GM19351 (cell line): ENCODE data around the gene EFCAB8.
"Not testable (repeated sequence)": the region's sequence is repeated elsewhere in the genome, so short reads cannot be mapped to it uniquely, and the experiment has no call there.

Source experiments
- ATAC-seq: cut with Tn5 transposase; IDR thresholded peaks from one replicate; pipeline ENCODE4 v1.9.1; 2021; ENCODE audit warnings: mild to moderate bottlenecking, moderate library complexity; ENCODE audit not compliant: unreplicated experiment

Gene EFCAB8

DNA sequence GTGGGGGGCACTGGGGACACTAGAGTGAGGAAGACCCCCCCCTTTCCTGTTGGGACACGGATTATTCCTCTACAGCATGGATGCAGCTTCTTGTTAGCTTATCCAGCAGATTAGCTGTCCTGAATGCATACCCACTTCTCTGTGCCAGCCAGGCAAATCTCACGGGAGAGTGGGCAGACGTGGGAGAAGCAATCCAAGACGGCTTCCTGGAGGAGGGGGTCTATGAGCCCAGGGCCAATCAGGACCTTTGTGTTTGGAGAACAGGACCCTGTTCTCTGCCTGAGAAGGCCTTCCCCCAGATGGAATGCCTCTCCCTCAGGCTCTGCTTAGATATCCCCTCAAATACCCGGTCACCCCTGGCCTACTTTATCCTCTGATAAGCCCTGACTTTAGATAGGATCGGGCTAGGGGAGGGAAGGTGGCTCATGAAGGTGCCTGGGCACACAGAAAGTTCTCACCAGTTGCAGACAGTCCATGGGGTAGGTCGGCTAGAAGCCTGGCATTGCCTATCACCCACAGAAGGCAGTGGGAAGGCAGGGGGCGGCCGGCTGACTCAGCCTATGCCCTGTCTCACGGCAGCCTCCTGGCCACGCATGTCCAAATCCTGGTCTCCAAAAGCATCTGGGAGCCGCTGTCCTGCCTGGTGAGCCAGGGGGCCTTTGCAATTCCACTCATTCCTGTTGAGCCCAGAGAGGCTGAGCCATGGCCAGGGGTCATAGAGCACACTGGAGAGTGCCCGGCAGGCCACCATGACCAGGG, 110.8 kb downstream of the EFCAB8 start:
- no peak for ATAC-seq

DNA sequence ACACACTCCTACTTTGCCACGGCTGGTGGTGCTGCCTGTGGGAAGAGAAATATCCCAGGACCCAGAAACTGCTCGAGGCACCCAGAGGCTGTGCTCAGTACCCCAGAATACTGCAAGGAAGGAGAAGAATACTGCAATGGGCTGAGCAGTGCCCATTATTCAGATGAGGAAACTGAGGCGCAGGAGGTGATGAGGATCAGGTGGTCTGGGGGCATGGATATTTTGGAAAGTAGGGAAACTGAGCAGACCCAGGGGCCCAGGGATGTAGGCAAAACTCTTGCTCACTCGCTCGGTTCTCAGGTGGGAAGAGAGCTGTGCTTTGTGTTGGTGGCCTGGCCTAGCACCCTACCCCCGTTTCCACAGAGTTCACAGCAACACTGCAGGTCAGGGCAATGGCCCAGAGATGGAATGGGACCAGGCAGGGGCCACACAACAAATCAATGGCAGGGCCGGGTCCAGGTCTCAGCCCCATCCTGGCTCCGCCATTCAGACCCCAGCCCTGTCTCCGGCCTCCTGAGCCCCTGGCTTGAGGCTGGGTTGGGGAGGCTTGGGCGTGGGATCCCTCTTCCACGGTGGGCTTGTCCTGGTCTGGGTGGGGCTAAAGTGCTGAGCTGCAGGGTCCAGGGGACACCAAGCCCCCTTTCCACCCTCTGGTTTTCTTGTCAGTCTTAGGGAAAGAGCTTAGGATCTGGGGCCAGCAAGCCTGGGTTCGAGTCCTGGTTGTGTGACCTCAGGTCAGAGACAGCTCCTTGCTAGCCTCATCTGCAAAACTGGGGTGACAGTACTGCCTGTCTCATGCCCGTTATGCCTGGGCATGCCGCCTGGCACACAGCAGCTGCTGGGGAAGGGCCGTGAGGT, 111.6 kb downstream of the EFCAB8 start:
- no peak for ATAC-seq

DNA sequence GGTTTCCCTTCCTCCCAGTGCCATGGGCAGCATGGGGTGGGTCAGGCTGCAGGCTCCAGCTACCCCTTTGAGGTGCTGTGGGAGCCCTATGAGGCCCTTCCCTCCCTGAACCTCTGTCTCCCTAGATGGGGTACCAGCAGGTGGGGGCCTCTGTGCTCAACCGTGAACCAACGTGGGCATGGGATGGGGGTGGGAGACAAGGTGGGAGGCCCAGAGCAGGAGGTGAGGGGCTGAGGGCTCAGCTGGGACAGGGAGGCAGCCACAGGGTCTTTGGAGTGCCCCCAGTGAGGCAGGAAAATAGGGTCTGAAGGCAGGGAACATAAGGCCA, 112.2 kb downstream of the EFCAB8 start:
- no peak for ATAC-seq

DNA sequence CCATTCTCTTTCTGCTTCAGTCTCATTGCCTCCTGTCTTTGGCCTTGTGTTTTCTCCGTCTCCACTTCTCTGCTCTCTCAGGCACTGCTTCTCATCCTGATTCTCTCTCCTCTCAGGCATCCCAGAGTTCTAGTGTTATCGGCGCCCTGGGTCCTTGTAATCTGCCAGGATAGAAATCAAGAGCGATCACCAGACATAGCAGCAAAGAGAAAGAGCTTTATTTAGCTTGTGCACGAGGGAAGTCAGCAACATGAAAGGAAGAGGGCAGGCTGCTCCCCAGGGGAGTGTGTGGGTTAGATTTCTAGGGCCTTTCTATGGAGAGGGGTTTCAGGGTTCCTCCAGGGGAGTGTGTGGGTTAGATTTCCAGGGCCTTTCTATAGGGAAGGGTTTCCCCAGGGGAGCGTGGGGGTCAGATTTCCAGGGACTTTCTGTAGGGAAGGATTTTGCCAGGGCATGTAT, 113.0 kb downstream of the EFCAB8 start:
- peak; percentile 33 for ATAC-seq

DNA sequence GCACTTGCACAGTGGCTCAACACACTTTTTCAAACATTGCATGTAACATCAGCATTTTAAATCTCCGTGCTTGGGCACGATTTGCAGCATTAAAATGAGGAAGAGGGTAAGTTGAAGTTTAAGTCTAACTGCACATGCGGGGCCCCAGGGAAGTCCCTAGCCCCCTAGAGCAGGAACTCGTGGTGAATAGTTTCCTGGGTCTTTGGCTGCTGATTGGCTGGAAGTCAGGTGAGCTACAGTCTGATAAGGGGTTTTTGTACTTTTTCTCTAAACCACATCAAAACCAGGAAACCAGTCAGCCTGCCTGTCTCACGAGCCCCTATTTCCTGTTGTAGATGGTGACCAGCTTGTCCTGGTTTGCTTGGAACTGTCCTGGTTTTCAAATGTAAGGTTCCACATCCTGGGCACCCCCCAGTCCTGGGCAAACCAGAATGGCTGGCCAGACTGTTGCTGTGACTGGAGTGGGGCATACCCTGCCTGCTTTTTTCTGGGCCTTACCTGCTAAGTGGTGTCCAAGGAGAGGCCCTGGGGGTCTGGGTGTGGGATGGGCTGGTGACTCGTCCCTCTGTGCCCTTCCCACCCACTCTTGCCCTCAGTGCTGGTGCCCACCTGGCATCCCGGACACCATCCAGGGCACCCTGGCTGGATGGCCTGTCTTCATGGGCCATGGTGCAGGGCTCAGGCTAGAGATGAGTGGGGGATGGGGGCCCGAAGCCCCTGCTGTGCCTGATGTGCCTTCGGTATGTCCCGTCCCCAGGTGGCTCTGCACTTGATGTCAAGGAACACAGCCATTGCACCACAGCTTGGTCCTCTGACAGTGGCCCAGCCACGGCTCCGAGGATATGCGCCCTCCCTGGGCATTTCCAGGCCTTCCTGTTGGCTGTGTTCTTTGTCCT, 113.7 kb downstream of the EFCAB8 start:
- ATAC-seq = peak; percentile 86

DNA sequence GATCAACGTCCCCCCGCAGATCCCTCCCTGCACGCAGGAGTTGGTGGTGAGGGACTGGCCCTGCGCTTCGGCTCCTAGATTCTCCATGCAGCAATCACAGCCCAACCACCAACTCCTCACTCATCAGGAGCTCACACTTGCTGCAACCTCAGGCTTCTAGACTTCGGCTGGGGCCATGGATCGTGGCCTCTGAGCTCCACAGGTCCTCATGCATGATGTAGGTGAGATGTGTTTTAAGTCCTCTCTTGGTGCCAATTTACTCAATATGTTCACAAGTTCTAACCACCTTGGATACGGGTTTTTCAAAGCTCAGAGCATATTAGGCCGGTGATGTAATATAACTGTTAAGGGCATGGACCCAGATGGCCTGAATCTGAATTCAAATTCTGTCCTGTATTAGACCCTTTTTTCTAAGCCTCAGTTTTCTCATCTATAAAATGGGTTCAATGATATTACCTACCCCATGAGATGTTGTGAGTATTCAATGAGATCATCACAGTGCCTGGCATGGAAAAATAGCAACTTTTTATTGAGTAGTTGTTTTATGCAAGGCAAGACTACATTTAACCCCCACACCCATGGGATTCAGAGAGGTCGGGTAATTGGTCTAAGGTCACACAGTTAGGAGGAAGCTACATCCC, 114.5 kb downstream of the EFCAB8 start:
- no peak for ATAC-seq

DNA sequence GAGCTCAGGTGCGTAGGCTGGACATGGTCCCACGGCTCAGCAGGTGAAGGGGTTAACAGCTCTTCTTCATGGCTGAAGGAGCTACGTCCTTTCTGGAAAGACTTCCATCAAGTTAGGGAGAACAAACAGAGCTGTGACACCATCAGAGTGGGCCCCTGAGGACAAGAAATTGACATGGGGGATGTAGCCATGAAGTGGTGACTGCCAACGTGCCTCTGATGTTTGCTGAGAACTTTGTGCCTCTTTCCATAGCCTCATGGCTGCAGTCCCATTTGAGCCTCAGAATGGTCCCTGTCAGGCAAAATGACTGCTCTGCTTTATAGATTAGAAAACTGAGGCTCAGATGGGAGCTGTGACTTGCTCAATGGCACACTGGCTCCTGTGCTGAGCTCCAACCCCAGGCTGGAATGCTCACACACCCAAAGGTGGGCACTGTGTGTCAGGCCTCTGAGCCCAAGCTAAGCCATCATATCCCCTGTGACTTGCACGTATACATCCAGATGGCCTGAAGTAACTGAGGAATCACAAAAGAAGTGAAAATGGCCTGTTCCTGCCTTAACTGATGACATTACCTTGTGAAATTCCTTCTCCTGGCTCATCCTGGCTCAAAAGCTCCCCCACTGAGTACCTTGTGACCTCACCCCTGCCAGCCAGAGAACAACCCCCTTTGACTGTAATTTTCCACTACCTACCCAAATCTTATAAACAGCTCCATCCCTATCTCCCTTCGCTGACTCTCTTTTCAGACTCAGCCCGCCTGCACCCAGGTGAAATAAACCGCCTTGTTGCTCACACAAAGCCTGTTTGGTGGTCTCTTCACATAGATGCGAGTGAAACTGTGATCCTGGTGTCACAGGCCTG, 115.7 kb downstream of the EFCAB8 start:
- not testable (repeated sequence) for ATAC-seq

DNA sequence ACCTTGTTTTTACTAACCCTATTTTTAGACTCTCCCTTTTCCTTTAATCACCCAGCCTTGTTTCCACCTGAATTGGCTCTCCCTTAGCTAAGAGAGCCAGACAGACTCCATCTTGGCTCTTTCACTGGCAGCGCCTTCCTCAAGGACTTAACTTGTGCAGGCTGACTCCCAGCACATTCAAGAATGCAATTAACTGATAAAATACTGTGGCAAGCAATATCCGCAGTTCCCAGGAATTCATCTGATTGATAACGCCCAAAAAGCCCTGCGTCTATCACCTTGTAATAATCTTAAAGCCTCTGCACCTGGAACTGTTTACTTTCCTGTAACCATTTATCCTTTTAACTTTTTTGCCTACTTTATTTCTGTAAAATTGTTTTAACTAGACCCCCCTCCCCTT, 116.4 kb downstream of the EFCAB8 start:
- not testable (repeated sequence) for ATAC-seq

DNA sequence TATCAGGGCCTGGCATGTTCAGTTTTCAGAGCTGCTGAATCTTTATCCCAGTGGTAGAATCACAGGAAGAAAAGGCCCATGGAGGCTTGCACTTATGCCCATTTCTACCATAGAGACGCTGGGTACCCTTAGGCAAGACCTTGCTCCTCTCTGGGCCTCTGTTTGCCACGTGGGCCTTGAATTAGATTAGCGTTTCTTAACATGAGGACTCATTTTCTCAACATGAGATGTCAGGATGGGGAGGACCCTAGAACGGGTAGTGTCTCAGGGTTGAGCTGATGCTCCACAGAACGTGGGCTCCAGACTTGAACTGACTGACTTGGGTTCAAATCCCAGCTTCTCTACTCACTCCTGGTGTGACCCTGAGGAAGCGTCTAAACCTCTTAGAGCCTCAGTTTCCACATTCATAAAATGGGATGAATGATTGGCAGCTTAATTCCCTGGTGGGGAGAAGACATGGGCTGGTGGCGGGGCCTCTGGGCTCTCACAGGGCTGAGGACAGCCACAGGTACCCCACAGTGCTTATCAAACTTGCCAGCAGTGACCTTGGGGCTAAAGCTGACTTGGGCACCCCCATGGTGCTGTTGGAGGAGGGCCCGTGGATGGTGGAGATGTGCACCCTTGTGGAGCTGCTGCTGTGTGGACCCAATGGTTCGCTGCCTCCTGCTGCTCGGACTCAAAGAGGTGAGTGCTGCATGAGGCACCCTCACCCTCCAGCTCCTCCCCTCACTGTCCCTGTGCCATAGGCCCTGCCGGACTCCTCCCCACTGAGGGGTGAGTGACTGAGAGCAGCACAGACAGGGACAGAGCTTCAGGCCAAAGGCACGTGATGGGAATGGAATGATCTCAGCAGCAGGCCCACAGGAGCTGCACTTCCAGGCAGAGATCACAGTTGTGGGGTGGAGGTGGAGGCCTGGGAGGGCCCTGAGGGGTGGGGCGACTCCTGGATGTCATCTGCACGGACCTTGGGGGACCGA, 117.3 kb downstream of the EFCAB8 start:
- no peak for ATAC-seq

DNA sequence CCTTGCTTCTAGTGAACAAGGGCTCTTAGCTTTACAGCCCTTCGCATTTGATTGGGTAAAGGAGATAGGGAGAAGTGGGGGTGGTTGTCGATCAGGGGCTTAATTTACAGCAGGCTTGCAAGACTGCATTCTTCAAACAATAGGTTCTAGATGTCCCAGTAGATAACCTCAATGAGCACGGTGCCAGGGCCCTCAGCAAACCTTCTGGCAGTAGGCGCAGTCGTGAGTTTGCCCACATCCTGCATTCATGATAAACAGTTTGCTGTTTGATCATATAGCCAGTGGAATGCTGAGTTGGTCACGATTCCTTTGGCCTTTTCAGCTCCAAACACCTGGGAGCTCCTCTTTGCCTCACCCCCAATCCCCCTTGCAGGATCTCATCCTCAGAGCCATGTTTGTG, 118.0 kb downstream of the EFCAB8 start:
- ATAC-seq = no peak

DNA sequence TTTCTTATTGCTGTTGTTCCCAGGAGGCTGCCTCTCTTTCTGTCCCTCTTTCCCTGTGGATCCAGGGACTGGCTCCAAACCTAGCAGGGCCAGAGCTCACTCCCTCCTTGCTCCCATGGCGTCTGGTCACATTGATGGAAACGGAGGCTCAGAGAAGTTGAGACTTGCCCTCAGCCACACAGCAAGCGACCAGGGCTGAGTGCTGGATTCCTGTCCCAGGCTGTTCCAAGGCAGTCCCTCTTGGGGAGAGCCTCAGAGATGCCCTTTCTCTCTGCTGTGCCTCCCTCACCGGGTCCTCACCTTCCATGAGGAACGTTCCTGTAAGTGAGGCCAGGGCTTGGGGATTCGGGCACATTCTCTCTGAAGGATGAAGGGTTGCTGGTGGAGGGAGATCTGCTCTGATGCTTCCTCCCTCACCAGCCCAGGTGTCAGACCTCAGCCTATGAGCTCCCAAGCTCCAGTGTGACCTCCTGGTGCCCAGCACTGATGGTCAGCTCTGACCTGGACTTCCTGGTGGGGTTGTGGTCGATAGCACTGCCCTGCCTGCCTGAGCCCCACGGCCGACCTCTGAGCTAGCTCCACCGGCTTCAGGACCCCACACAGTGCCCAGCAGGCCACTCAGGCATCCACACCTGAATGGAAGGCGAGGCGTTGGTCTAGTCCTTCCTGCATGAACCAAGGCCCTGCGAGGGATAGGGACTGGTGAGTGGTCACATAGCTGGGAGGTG, 118.7 kb downstream of the EFCAB8 start:
- ATAC-seq = no peak

DNA sequence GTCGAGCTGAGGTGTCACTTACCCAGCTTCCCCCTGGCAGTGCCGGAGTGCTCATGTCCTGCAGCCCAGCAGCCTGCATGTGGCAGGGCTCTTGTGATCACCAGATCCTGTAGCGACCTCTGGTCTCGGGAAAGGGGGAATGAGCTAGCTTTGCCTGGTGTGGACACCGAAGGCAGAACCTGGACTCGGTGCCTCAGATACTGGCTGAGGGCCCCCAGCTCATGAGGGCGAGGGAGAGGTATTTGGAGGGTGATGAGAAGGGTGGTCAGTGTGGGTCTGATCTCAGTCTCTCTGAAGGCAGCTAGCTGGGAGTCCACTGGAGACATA, 119.2 kb downstream of the EFCAB8 start:
- no peak for ATAC-seq

DNA sequence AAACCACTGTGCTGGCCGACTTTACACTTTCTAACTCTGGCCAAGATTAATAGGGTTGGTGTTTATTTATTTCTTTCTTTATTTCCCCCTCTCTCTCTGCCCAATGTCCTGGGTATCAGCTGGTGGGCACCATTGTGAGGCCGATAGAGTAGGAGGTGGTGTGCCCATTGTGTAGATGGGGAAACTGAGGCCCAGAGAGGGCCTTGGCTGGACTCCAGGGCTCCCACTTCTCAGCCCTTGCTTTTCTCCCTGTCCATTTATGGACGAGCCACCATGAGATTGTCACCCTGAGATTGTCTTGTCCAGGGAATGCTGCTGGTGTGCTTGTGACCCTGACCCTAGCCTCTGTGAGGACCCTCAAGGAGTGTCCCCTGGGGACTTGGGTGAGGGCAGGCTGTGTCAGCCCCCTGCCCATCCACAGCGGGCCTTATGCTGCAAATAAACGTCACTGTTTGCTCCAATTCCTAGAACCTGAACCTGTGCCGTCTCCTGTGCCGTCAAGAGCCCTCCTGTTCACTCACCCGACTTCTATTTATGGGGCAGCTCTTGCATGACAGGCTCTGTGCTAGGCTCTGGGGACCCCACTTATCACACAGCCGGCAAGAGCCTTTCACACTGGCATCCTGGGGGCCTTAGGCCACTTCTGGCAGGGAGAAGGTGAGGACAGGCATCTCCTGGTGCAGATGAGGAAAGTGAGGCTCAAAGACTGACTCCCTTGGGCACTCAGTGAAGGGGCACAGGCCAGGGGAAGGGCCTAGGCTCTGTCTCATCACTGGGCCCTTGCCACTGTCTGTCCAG, 120.7 kb downstream of the EFCAB8 start:
- ATAC-seq = no peak

DNA sequence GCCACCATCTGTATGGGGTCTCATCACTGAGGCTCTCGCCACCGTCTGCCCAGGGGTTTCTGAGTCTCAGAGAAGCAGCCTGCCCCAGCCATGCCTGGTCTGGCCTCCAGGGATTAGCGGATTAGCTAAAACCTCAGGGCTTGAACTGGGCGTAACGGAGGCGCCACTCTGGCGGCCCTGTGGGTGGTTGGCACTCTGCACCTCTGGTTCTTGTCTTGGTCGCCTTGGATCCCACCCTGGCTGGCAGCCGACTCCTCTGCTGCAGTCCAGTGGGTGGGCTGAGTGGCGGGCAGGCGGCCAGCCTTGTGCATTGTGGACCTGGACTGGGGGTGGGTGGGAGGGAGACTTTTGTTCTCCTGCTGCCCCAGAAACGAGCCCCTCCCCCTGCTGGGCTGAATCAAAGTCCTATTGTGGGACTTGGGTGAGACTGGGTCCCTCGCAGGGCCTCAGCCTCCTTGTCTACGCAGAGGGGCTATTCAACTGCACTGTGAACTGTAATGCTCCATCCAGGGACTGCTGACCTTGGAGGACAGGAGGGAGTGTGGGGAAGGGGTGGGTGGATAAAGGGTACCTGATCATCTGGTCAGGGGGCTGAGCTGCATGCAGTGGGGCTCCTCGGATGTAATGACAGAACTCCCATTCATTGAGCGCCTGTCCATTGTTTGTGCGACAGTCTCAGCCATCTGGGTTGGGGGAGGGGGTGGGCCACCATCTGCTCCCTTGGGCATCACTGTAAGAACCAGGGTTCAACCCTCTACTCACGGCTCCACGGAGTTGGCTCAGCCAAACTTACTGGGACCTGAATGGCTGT, 121.6 kb downstream of the EFCAB8 start:
- no peak for ATAC-seq

DNA sequence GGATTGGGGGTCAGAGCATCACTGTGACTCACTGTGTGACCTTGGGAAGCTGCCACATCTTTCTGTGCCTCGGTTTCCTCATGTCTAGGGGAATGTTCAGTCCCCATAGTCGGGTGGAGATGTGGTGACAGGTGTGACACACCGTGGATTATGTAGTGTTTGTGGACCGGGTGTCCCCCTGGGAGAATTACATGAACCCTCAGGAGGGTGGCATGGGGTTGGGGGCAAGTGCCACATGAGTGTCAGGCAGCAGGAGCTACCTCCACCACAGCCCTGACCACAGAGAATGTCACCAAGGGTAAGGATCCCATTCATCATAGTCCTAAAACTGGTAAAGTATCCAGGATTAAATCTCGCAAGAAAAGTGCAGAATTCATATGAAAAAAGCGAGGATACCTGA, 122.3 kb downstream of the EFCAB8 start:
- no peak for ATAC-seq

DNA sequence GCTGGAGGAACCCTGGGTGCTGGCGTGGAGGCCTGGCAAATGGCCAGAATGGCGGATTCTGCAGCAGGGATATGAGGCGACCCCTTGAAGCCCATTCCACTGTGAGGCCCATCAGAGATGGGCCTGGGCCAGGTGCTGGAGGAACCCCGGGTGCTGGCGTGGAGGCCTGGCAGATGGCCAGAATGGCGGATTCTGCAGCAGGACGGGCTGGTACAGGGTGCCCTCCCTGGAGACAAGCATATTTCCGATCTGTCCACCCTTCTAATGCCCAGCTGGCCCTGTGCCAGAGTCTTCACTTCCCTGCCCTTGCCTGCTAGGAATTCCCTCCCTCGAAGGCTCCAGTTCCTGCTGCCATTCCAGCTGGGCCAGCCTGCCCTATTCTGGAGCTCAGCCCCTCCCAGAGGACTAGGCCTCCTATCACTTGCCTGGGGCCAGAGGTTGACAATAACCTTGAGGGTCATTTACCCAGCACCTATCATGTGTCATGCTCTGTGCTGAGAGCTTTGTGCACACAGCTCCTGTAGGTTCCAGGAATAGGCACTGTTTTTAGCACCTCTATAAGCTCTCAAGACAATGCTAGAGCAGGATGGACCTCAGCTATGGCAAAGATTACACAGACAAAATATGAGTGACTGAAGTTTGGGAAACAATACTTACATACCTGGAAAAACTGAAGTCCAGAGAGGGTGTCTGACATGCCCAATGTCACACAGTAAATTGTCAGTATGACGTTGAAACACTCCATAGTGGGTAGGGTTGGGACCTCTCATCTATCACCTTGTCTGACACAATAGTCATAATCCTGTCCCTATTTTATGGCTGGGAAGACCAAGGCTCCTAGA, 124.1 kb downstream of the EFCAB8 start:
- ATAC-seq = no peak
